GM20000 (cell line): Measurements from ENCODE around the gene PLAAT4.
"Not testable (repeated sequence)": the region's sequence is repeated elsewhere in the genome, so short reads cannot be mapped to it uniquely, and the experiment has no call there.

Source experiments
- DNase-seq: peaks from one replicate; pipeline ENCODE4 v3.0.0; 2012; ENCODE audit warnings: low spot score
- CTCF ChIP-seq: IDR thresholded peaks from 2 replicates; pipeline ENCODE4 v1.5.1; 2012; ENCODE audit warnings: mild to moderate bottlenecking, control low read depth; ENCODE audit errors: extremely low read depth, missing control alignments

The PLAAT4 gene

GRCh38 chr11:63547061-63547460, 10.5 kb downstream of the PLAAT4 start:
- no peak for TF ChIP-seq CTCF
- DNase-seq: no peak

- no peak for DNase-seq
- no peak for TF ChIP-seq CTCF
These were observed 11.6 kb downstream of the PLAAT4 start for GRCh38 chr11:63548178-63548577.

- TF ChIP-seq CTCF: no peak
- DNase-seq: no peak
These were observed 12.8 kb downstream of the PLAAT4 start for GRCh38 chr11:63549411-63549810.

- DNase-seq: not testable (repeated sequence)
These were observed 13.6 kb downstream of the PLAAT4 start for GRCh38 chr11:63550156-63550700.

GRCh38 chr11:63551091-63551888, 14.7 kb downstream of the PLAAT4 start:
- TF ChIP-seq CTCF: no peak
- DNase-seq: no peak

GRCh38 chr11:63551889-63552266, 15.3 kb downstream of the PLAAT4 start:
- no peak for DNase-seq
- TF ChIP-seq CTCF: no peak

- no peak for TF ChIP-seq CTCF
- no peak for DNase-seq
These were observed 16.3 kb downstream of the PLAAT4 start for GRCh38 chr11:63552921-63553320.

- DNase-seq: peak; percentile 75
These were observed 17.2 kb downstream of the PLAAT4 start for GRCh38 chr11:63553759-63554158.

More at GRCh38 chr11:63553759-63554158, 17.2 kb downstream of the PLAAT4 start:
- TF ChIP-seq CTCF: no peak
